Body of pancreas (tissue), 4 donors: Measurements from ENCODE around the gene LIPC.

Experiments
- POLR2A ChIP-seq, 3 donors: fragments of 450-650 bp; IDR thresholded peaks; one replicate each; pipeline ENCODE4 v1.6.1; 2016; ENCODE audit warnings: antibody characterized with exemption in 3 of 3, mild to moderate bottlenecking in 2 of 3
- TF ChIP-seq, protein P1 (sequence below), 7 experiments: fragments of 450-650 bp in 4 of 7; fragments of 200-600 bp in 3 of 7; sonication (generic) in 3 of 7; IDR thresholded peaks; one replicate each; pipeline ENCODE4 v1.5.1; 2016 to 2019; ENCODE audit warnings: antibody characterized with exemption in 7 of 7

DNA sequence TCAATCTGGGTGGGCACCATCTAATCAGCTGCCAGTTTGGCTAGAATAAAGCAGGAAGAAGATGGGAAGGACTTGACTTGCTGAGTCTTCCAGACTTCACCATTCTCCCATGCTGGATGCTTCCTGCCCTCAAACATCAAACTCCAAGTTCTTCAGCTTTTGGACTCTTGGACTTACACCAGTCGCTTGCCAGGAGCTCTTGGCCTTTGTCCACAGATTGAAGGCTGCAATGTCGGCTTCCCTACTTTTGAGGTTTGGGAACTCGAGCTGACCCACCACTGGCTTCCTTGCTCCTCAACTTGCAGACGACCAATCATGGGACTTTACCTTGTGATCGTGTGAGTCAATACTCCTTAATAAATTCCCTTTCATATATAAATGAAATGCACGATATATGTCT, 8.6 kb upstream of the LIPC start:
- TF ChIP-seq, protein P1, sequence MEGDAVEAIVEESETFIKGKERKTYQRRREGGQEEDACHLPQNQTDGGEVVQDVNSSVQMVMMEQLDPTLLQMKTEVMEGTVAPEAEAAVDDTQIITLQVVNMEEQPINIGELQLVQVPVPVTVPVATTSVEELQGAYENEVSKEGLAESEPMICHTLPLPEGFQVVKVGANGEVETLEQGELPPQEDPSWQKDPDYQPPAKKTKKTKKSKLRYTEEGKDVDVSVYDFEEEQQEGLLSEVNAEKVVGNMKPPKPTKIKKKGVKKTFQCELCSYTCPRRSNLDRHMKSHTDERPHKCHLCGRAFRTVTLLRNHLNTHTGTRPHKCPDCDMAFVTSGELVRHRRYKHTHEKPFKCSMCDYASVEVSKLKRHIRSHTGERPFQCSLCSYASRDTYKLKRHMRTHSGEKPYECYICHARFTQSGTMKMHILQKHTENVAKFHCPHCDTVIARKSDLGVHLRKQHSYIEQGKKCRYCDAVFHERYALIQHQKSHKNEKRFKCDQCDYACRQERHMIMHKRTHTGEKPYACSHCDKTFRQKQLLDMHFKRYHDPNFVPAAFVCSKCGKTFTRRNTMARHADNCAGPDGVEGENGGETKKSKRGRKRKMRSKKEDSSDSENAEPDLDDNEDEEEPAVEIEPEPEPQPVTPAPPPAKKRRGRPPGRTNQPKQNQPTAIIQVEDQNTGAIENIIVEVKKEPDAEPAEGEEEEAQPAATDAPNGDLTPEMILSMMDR (IDR thresholded peaks at IDR 0.05) = no peak
- TF ChIP-seq POLR2A (IDR thresholded peaks at IDR 0.05) = no peak
